ENCODE results near the gene SDHAF1.
A peak's percentile ranks its signal among the peaks of the same experiment; 100 is the strongest.

Gene SDHAF1

DNA sequence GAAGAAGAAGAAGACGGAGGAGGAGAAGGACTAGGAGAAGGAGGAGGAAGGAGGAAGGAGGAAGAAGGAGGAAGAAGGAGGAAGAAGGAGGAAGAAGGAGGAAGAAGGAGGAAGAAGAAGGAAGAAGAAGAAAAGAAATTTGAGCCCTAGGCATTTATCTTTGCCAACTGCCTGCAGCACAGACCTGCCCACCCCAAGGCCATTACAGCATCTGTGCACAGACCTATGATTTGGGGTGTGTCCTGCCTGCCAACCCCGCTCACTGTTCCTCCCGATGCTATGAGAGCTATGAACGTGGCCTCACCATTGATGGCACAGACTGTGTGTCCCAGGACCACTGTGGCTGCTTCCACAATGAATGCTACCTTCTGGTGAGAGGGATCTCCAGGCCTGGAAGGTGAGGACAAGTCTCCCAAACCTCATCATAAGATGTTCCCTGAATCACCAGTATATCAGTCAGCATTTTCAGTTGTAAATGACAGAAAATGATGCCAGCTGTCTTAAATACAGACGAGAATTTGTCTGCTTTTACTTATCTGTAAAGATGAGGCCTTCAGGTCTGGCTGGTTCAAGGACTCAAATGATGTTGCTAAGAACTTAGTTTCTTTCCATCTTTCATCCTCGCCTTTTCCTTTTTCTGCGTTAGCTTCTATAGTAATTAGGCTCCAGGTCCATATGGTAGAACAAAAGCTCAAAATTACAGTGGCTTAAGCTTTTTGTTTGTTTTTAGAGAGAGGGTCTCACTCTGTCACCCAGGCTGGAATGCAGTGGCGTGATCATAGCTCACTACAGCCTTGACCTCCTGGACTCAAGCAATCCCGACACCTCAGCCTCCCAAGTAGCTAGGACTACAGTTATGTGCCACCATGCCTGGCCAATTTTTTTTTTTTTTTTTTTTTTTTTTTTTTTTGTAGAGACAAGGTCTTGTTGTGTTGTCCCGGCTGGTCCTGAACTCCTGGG lies 3.9 kb upstream of the SDHAF1 start:
- peaks cover 15% of the 10 kb centered on the region for H3K4me1 Mint-ChIP-seq
- H3K27me3 Mint-ChIP-seq (ENCODE audit: low read depth, poor library complexity): peaks cover 69% of the 10 kb centered on the region
- no peaks in the 10 kb centered on the region for H3K9me3 Mint-ChIP-seq
- TF ChIP-seq, protein P1, sequence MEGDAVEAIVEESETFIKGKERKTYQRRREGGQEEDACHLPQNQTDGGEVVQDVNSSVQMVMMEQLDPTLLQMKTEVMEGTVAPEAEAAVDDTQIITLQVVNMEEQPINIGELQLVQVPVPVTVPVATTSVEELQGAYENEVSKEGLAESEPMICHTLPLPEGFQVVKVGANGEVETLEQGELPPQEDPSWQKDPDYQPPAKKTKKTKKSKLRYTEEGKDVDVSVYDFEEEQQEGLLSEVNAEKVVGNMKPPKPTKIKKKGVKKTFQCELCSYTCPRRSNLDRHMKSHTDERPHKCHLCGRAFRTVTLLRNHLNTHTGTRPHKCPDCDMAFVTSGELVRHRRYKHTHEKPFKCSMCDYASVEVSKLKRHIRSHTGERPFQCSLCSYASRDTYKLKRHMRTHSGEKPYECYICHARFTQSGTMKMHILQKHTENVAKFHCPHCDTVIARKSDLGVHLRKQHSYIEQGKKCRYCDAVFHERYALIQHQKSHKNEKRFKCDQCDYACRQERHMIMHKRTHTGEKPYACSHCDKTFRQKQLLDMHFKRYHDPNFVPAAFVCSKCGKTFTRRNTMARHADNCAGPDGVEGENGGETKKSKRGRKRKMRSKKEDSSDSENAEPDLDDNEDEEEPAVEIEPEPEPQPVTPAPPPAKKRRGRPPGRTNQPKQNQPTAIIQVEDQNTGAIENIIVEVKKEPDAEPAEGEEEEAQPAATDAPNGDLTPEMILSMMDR (IDR thresholded peaks at IDR 0.05): no peak
- no peaks in the 10 kb centered on the region for H3K36me3 Mint-ChIP-seq (ENCODE audit: low read depth)
- no peak overlapping the region for H3K4me3 Mint-ChIP-seq
- H3K27ac Mint-ChIP-seq: no peak overlapping the region
- no peak for DNase-seq

DNA sequence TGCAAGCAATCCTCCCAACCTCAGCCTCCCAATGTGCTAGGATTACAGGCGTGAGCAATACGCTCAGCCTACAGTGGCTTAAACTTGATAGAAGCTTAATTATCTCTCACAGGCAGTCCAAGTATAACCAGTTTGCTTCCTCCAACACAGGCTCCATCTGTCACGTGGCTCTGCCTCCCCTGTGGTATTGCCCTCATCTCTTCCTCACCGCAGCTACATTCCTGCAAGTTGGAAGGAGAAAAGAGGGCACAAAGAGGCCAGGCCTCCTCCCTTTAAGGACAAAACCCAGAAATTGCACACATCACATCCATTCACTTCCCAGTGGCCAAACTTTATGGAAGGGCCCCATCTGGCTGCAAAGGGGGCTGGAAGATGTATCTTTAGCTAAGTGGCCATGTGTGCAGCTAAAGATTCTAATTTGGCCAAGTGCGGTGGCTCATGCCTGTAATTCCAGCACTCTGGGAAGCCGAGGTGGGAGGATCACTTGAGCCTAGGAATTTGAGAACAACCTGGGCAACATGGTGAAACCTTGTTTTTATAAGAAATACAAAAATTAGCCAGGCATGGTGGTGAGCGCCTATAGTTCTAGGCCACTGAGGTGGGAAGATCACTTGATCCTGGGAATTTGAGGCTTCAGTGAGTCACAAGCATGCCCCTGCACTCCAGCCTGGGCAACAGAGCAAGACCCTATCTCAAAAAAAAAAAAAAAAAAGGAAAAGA lies 3.1 kb upstream of the SDHAF1 start:
- no peak for DNase-seq
- peaks cover 6% of the 10 kb centered on the region for H3K36me3 Mint-ChIP-seq (ENCODE audit: low read depth)
- no peaks in the 10 kb centered on the region for H3K9me3 Mint-ChIP-seq
- peaks cover 61% of the 10 kb centered on the region for H3K27me3 Mint-ChIP-seq (ENCODE audit: low read depth, poor library complexity)
- no peak overlapping the region for H3K27ac Mint-ChIP-seq
- TF ChIP-seq, protein P1 (IDR thresholded peaks at IDR 0.05): no peak
- H3K4me3 Mint-ChIP-seq: peak overlapping the region; percentile 40
- H3K4me1 Mint-ChIP-seq: peaks cover 18% of the 10 kb centered on the region

DNA sequence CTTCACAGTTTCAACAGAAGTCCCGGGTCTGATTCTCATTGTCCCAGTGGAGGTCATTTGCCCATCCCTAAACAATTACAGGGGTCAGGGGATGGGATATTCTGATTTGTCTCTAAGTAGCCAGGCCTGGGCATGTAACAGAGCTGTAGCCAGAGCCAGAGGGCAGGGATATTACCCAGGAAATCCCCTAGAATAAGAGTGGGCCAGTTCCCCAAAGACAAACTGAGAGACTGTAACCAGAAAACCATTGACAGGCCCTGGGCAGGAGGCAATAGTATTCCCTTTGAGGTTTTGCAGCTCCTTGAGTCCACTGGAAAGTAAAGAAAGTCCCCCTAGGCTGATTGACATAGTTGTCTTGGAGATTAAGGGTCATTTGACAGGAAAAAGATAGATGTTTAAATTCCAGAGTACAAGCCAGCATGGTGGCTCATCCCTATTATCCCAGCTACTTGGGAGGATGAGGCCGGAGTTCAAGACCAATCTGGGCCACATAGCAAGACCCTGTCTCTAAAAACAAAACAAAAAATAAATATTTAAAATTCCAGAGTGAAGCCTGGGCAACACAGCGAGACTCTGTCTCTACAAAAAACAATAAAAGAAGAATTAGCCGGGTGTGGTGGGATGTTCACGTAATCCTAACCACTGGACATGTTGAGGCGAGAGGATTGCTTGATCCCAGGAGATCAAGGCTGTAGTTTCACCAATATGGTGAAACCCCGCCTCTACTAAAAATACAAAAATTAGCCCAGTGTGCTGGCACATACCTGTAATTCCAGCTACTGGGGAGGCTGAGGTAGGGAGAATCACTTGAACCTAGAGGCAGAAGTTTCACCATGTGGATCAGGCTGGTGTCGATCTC lies 1.9 kb upstream of the SDHAF1 start:
- DNase-seq: no peak
- Mint-ChIP-seq H3K4me1 (peaks cover 23% of the 10 kb centered on the region), H3K27ac (no peak overlapping the region), H3K27me3 (ENCODE audit: low read depth, poor library complexity) (peaks cover 48% of the 10 kb centered on the region), H3K36me3 (ENCODE audit: low read depth) (peaks cover 11% of the 10 kb centered on the region), H3K4me3 (no peak overlapping the region), H3K9me3 (no peaks in the 10 kb centered on the region)
- TF ChIP-seq, protein P1 (IDR thresholded peaks at IDR 0.05): no peak

DNA sequence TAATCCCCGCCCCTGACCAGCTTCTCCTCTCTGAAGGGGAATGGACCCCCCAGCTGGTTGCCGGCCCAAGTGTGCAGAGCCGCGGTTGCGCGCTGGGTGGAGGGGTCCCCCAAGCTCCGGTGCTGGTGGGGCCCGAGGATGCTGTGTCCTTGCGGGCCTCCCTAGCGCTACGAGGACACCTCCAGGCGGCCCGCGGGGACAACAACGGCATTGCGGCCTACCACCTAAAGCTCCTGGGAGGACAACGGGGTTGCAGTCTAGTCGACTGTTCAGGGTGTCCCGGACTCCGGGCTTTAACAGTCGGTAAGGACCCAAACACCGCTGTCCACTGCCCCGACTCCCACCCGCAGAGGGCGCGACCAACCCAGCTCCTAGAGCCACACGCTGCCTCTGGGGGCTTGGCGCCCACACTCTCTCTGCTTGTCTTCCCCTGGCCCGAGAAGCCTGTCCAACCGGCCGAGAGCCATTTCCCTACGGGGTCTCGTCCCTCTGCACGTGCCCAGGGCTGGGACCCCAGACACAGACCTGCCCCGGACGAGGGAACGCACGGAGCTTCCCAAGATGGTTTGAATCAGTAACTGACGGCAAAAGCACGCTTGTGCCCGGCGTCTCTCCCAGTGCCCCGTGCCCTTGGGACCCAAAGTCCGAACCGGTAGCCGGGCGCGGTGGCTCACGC lies 927 bp upstream of the SDHAF1 start:
- Mint-ChIP-seq H3K4me3 (peak overlapping the region; percentile 11), H3K4me1 (peaks cover 23% of the 10 kb centered on the region)

DNA sequence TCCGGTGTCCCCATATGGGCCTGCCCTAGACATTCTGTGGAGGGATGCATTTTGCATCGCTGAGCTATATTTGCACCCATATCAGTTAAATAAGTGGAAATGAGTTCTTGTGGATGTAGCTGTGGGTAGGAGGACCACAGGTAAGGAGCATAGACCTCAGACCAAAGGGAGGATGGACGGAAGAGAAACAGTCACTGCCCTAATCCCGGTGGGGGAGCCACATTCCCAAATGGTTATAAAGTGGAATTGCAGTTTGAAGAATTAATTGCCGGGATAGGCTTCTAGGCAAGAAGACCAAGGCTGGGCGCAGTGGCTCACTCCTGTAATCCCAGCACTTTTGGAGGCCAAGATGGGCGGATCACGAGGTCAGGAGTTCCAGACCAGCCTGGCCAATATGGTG lies 1.8 kb downstream of the SDHAF1 start:
- TF ChIP-seq, protein P1 (IDR thresholded peaks at IDR 0.05): no peak
- Mint-ChIP-seq H3K36me3 (ENCODE audit: low read depth) (peaks cover 14% of the 10 kb centered on the region), H3K4me3 (no peak overlapping the region)

More for the DNA sequence above, 927 bp upstream of the SDHAF1 start:
- H3K9me3 Mint-ChIP-seq: no peaks in the 10 kb centered on the region
- no peak overlapping the region for H3K27ac Mint-ChIP-seq
- H3K36me3 Mint-ChIP-seq (ENCODE audit: low read depth): peaks cover 11% of the 10 kb centered on the region
- no peak for DNase-seq
- peaks cover 39% of the 10 kb centered on the region for H3K27me3 Mint-ChIP-seq (ENCODE audit: low read depth, poor library complexity)
- TF ChIP-seq, protein P1 (IDR thresholded peaks at IDR 0.05): no peak

More for the DNA sequence above, 1.8 kb downstream of the SDHAF1 start:
- Mint-ChIP-seq H3K4me1 (peaks cover 23% of the 10 kb centered on the region), H3K27me3 (ENCODE audit: low read depth, poor library complexity) (peaks cover 13% of the 10 kb centered on the region), H3K9me3 (no peaks in the 10 kb centered on the region), H3K27ac (no peak overlapping the region)
- no peak for DNase-seq

Data from nephron progenitor cell (in vitro differentiated cells).